MV-4-11 (cell line): ENCODE data around the gene PEX11B.

Experiments used
- DNase-seq: peaks from one replicate; lab custom pipeline; 2025; lab: John Stamatoyannopoulos, UW

PEX11B gene

DNA sequence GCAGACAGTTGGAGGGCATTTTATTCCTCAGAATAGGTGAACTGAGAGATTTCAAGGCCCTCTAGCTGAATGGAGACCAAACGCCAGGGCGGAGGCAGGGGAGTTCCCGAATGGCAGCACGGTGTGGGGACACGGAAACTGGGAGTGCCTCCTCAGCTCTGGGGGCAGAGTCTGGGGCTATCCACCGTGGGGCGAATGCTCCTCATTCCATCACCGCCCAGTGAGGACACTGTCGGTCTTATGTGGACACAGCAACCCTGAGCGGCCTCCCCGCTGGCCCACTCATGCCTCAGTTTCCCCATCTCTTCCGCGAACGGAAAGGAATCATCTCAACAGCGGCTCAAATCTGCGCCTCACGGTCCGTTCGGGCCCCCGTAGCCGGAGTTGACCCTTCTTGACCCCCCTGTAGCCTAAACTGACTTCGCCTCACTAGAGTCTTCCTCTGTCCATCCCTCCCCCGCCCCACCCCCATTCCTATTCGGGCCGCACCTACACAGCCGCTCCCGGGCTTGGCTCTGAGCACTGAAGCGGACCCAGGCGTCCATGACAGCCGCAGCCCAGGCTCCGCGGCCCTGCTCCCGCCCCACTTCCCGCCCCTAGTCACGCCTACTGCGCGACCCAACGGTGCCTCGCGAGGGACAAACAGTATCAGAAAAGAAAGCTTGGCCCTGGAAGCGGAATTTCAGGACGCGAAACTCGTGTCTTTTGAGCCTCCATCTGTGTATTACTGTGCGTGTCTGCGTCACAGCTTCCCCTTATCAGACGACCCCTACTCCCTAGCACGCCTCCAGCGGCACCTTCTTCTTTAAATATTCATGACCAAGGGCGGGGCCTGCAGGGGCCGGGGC is at the start of gene PEX11B:
Gene PEX11B, minus strand, starts transcription at position 574 of the 848 bp plus-strand sequence. Its CDS starts 29 bp downstream, at position 545.
- DNase-seq, result peak; percentile 92

GRCh38 chr1:145967288-145967687 is 48.8 kb upstream of the PEX11B start:
- no peak for DNase-seq

DNA sequence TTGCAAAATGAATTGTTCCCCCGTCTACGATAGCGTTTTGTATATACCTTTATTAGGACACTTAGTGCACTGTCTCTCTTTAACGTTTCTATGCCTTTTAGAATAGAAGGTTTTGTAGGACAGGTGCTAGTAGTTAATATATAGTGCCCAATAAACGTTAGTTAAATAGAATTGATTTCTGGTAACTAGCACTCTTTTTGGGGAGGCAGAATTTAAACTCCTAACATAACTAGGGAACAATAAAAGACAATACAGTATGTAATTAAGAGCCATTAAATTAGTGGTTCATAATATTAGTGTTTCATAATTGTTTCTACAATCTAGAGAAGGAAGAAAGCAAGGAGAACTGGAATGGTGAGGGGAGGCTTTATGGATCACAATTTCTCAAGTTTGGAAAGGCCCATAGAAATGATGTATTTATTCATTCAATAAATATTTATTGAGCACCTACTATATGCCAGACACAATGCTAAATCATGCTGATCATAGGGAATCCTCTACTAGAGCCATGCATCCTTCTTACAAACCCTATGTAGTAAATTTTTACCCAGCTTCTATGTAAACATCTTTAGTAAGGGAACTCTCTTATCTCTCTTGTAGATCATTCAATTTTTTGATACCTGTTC is 46.7 kb upstream of the PEX11B start:
- no peak for DNase-seq

GRCh38 chr1:145964328-145965118 is 46.0 kb upstream of the PEX11B start, which contains the start of the genes ANKRD34A and POLR3GL:
Gene ANKRD34A (minus strand): TSS chr1:145964575. CDS start chr1:145961759, 2,816 bp downstream.
Gene POLR3GL (plus strand): TSS chr1:145964690. CDS start chr1:145974866, 10,176 bp downstream.
- peak; percentile 92 for DNase-seq

- DNase-seq, result no peak
Observed at GRCh38 chr1:145963265-145964019, 44.9 kb upstream of the PEX11B start.

DNA sequence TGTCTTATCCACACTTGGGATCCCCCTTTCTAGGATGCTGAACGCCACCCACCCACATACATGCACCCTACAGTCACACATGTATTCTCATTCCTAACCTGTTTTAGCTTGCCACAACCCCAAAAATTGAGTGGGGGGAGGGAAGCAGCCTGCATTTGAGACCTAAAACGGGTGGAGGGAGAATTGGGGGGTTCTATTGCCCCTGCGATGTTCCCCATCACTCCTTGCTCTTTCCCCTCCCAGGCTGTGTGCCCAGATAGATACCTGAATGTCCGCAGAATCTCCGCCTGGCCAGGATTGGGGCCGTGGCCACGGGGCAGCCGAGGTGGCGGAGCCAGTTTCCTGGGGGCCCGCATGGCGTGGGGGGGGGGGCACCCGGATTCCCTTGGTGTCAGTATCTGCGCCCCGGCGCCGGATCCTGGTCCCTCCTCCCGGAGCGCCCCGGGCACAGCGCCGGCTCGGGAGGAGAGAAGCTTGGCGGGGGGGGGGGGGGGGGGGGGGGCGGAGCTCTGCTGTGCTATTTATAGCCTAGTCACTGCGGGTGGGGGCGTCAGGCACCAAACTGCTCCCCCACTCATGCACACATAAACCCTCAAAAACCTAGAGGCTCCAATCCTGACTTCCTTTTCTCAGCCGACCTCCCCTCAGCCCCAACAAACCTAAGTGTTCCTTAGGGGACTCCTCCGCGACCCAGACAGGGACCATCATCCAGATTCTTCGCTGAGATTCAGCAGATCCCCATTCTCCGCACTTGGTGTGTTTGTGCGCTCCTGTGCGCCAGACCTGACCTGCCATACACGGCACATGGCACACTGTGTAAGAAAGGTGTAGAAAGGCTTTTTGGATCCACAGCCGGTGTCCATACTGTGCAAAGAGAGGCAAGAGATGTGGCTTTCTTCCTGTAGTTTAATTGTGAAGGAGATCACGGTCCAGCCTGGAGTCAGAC is 43.9 kb upstream of the PEX11B start:
- no peak for DNase-seq

- DNase-seq, result no peak
Observed at GRCh38 chr1:145961425-145962156, 43.1 kb upstream of the PEX11B start.

DNA sequence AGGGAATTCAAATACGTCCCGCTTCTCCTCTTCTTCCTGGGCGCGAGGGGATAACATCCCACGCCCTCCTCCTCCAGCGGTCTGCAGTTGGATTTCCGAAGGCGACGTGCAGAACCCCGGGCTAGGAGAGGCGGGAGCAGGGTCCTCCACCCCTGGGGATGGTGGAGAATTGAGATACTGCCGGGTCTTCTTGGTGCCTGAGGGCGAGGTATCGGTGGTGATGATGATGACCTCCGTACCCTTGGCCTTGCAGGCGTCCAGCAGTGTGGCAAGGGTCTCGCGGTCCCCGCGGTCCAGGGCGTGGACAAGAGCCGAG is 42.5 kb upstream of the PEX11B start:
- DNase-seq, result no peak

- peak; percentile 29 for DNase-seq
Observed at GRCh38 chr1:145960468-145961108, 42.1 kb upstream of the PEX11B start.

GRCh38 chr1:145959957-145960467 is 41.5 kb upstream of the PEX11B start:
- DNase-seq, result no peak

DNA sequence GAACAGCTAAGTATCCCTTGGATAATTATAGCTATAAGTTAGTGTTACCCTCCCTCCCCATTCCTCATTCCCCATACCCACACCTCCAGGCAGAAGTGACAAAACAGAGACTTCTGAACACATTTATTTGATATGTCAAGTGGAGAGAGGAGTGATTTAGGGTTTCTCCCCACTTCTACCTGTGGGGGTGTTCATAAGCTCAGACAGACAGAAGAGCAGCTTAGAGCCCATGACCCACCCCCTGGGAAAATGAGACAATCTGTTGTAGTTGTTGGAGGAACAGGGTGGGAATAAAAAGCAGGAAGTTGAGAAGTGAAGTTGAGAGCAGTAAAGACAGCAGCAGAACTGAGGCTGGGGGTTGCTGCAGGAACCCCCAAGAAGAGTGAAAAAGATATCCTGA is 40.8 kb upstream of the PEX11B start:
- DNase-seq, result no peak

DNA sequence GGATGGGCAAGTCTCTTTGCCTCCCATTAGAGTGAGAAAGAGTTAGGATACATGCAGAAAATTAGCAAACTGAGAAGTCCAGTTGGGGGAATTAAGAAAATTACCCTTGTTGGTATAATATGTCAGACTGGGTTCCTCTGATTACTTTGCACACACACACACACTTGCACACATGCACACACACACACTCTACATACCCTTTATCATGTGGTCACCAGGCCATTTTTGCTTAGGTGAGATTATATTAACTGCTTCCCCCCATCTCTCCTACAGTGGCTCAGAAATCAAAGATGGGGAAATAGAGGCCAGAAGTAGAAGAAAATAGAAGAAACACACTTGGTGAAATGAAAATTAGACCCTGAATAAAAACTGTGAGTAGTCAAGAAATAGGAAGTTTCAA is 40.2 kb upstream of the PEX11B start:
- DNase-seq, result no peak

GRCh38 chr1:145957443-145958319 is 39.2 kb upstream of the PEX11B start, which contains the start of gene LIX1L:
Gene LIX1L (minus strand): TSS chr1:145958017. CDS start chr1:145957927, 90 bp downstream.
- peak; percentile 96 for DNase-seq

DNA sequence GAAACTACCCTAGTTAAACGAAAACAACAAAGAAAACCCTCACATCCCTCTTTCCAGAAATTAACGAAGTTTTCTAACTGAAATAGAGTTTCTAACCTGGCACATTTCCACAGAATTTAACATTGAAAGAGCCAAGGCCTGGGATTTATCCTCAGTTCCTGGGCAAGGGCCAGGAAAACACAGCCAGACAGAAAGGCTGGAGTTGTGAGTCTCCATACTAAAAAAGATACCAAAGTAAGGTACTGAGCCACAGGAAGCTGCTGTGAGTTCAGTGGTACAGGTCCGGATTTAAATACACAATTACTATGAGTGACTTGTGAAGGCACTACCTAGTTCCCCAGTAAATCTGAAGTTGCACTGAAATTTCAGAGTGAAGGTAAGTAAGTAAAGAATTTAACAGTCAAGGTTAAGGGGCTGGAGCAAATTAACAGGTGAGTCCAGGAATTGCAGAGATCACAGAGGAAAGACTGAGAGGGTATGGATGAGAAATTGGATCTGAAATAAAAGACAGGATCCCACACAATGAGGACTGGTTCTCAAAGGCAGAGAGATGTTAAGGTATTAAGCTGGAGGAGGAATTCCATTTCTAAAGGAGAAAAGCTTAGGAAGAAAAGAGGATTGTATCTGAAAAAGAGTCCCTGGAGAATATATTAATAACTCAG is 38.4 kb upstream of the PEX11B start:
- no peak for DNase-seq

- DNase-seq, result no peak
Observed at GRCh38 chr1:145956361-145956760, 37.8 kb upstream of the PEX11B start.

- no peak for DNase-seq
Observed at GRCh38 chr1:145955436-145955835, 36.9 kb upstream of the PEX11B start.

DNA sequence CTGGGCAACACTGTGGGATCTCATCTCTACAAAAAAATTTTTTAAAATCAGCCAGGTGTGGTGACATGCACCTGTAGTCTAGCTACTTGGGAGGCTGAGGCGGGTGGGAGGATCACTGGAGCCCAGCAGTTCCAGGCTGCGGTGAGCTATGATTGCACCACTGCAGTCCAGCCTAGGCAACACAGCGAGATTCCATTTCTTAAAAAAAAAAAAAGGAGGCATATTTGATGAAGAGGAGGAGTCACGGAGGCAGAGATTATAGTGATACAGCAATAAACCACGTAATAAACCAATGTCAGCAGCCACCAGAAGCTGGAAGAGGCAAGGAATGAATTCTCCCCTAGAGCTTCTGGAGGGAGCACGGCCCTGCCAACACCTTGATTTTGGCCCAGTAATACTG is 35.3 kb upstream of the PEX11B start:
- DNase-seq, result no peak

DNA sequence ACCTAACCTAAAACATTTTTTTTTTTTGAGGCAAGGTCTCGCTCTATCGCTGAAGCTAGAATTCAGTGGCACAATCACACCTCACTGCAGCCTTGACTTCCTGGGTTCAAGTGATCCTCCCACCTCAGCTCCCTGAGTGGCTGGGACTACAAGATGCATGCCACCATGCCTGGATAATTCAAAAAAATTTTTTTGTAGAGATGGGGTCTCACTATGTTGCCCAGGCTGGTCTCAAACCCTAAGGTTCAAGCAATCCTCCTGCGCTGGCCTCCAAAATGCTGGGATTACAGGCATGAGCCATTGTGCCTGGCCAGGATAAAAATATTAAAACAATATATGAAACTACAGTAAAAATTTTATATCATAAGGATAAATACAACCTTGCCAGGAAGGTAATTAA is 34.4 kb upstream of the PEX11B start:
- DNase-seq, result no peak
